ENCODE measurements around the gene FABP3.

The FABP3 gene

GRCh38 chr1:31373056-31373896 is at the start of gene FABP3:
TSS of gene FABP3 (minus strand) at chr1:31373076. CDS start at chr1:31373014, 62 bp downstream.
- peak within 1 kb of the TSS; percentile 56; the same call in 1 of the 2 replicates for H2AFZ ChIP-seq (ENCODE audit: low read depth, low read length)
- no peaks in the 10 kb centered on the region for H3K36me3 ChIP-seq (replicated peaks; ENCODE audit: low read depth, low read length)
- no peak within 1 kb of the TSS for H3K27ac ChIP-seq (ENCODE audit: low read length)
- H3K4me1 ChIP-seq (ENCODE audit: low read length) = no peaks in the 10 kb centered on the region
- no peaks in the 10 kb centered on the region for H3K79me2 ChIP-seq (ENCODE audit: low read length)
- no peak for TF ChIP-seq CTCF (IDR thresholded peaks at IDR 0.05; ENCODE audit: low read depth, low read length)
- no peak for TF ChIP-seq EZH2phosphoT487 (IDR thresholded peaks at IDR 0.05; ENCODE audit: low read depth)
- H3K4me2 ChIP-seq (ENCODE audit: low read length) = peak within 1 kb of the TSS; percentile 84
- peak within 1 kb of the TSS; percentile 84 for H3K4me3 ChIP-seq (ENCODE audit: low read length)
- no peaks in the 10 kb centered on the region for H3K9me3 ChIP-seq (ENCODE audit: insufficient read depth, low read length)
- no peaks in the 10 kb centered on the region for H3K27me3 ChIP-seq (ENCODE audit: low read depth, low read length)
- no peaks in the 10 kb centered on the region for H4K20me1 ChIP-seq (ENCODE audit: insufficient read depth, low read length)
- H3K9ac ChIP-seq (ENCODE audit: low read length) = peak within 1 kb of the TSS; percentile 62

- Histone ChIP-seq H3K9me3 (ENCODE audit: insufficient read depth, low read length) (no peaks in the 10 kb centered on the region), H3K27me3 (ENCODE audit: low read depth, low read length) (no peaks in the 10 kb centered on the region), H3K79me2 (ENCODE audit: low read length) (no peaks in the 10 kb centered on the region), H2AFZ (ENCODE audit: low read depth, low read length) (no peak overlapping the region), H3K36me3 (replicated peaks; ENCODE audit: low read depth, low read length) (no peaks in the 10 kb centered on the region), H4K20me1 (ENCODE audit: insufficient read depth, low read length) (no peaks in the 10 kb centered on the region), H3K9ac (ENCODE audit: low read length) (no peak overlapping the region), H3K4me2 (ENCODE audit: low read length) (peak overlapping the region; percentile 64), H3K27ac (ENCODE audit: low read length) (no peak overlapping the region), H3K4me3 (ENCODE audit: low read length) (no peak overlapping the region), H3K4me1 (ENCODE audit: low read length) (peaks cover 50% of the 10 kb centered on the region)
- TF ChIP-seq CTCF (IDR thresholded peaks at IDR 0.05; ENCODE audit: low read depth, low read length) (peak; percentile 61), EZH2phosphoT487 (IDR thresholded peaks at IDR 0.05; ENCODE audit: low read depth) (no peak)
Measured at GRCh38 chr1:31421371-31422040, 48.6 kb upstream of the FABP3 start.

GRCh38 chr1:31420716-31421115 is 47.8 kb upstream of the FABP3 start:
- Histone ChIP-seq H3K4me3 (ENCODE audit: low read length) (0 out of 2 replicates have a peak overlapping the region, but pooled peaks have one; percentile 17), H3K27me3 (ENCODE audit: low read depth, low read length) (no peaks in the 10 kb centered on the region), H3K9ac (ENCODE audit: low read length) (peak overlapping the region; percentile 24; the same call in 1 of the 2 replicates), H4K20me1 (ENCODE audit: insufficient read depth, low read length) (no peaks in the 10 kb centered on the region), H3K9me3 (ENCODE audit: insufficient read depth, low read length) (no peaks in the 10 kb centered on the region), H3K79me2 (ENCODE audit: low read length) (no peaks in the 10 kb centered on the region), H3K4me2 (ENCODE audit: low read length) (peak overlapping the region; percentile 64), H2AFZ (ENCODE audit: low read depth, low read length) (no peak overlapping the region), H3K4me1 (ENCODE audit: low read length) (peaks cover 46% of the 10 kb centered on the region), H3K27ac (ENCODE audit: low read length) (peak overlapping the region; percentile 30; the same call in 1 of the 2 replicates), H3K36me3 (replicated peaks; ENCODE audit: low read depth, low read length) (no peaks in the 10 kb centered on the region)
- no peak for TF ChIP-seq EZH2phosphoT487 (IDR thresholded peaks at IDR 0.05; ENCODE audit: low read depth)
- TF ChIP-seq CTCF (IDR thresholded peaks at IDR 0.05; ENCODE audit: low read depth, low read length) = no peak
